K562 (cell line): ENCODE measurements around the gene KLHL24. TPM values are rescaled to one million over a fixed set of nuclear protein-coding genes. Genes with fewer than 3 reads are reported as not detected.

ENCODE experiments used
- ATAC-seq: fragments of 200-7000 bp; cut with Tn5 transposase; 3 replicates; pipeline ENCODE4 v1.9.1; 2020; ENCODE audit warnings: moderate library complexity
- BruUV-seq: library from RNA; stranded (reverse); fragments of 400-500 nt; replicated peaks from 2 replicates; lab custom pipeline; 2021; lab: Mats Ljungman, UMichigan
- CTCF ChIA-PET: fragments of 300-600 bp; formaldehyde crosslinking; extraction: SDS; loops from one replicate; lab custom pipeline; 2021; ENCODE audit warnings: low intra/inter-chr PET ratio; lab: Yijun Ruan, JAX
- POLR2A ChIA-PET: fragments of 300-600, 350-650 bp; sonication (Branson Sonifier 250); formaldehyde crosslinking; extraction: SDS; loops from one replicate; lab custom pipeline; 2021; ENCODE audit warnings: antibody characterized with exemption, inconsistent platforms; lab: Yijun Ruan, JAX
- DNase-seq, 4 experiments: peaks; one replicate each; pipeline versions ENCODE4 v3.0.0 to v3.0.0-alpha.2; 2011 to 2018; ENCODE audit warnings: low spot score in 3 of 4, mixed read lengths in 3 of 4; ENCODE audit errors: extremely low read depth in 1 of 4
- FAIRE-seq: peaks from 2 replicates; lab custom pipeline; 2011; peaks lifted over from hg19 to GRCh38; lab: Jason Lieb, UNC
- H2AFZ ChIP-seq: 2 replicates; pipeline ENCODE4 v1.6.0; 2011; ENCODE audit warnings: low read depth, low read length, control low read depth, inconsistent platforms
- H3K27ac ChIP-seq: fragments of 200-600 bp; 3 replicates; pipeline ENCODE4 v1.8.0; 2011; ENCODE audit warnings: low read depth, mild to moderate bottlenecking, control low read depth, inconsistent platforms, low read length, moderate library complexity, mixed read lengths; ENCODE audit errors: extremely low read depth
- H3K27me3 ChIP-seq, 2 experiments: fragments of 300-600 bp in 1 of 2; 2 replicates in 1 of 2; 3 replicates in 1 of 2; pipeline versions ENCODE4 v1.6.0 to v1.8.0; 2011; ENCODE audit warnings: inconsistent platforms in 2 of 2, low read length in 2 of 2, mild to moderate bottlenecking in 1 of 2, mixed read lengths in 1 of 2, moderate library complexity in 1 of 2; ENCODE audit not compliant: control insufficient read depth in 2 of 2, insufficient read depth in 2 of 2
- H3K36me3 ChIP-seq: fragments of 300-600 bp; 3 replicates; pipeline ENCODE4 v1.8.0; 2011; ENCODE audit warnings: mild to moderate bottlenecking, low read length, inconsistent platforms; ENCODE audit not compliant: control insufficient read depth, insufficient read depth
- H3K4me1 ChIP-seq, 2 experiments: fragments of 200-600 bp in 1 of 2; replicated peaks in 1 of 2; 2 replicates in 1 of 2; 3 replicates in 1 of 2; pipeline versions ENCODE4 v1.5.1 to v1.8.0; 2011; ENCODE audit warnings: inconsistent platforms in 2 of 2, low read length in 2 of 2, mild to moderate bottlenecking in 1 of 2, mixed read lengths in 1 of 2, moderate library complexity in 1 of 2; ENCODE audit not compliant: control insufficient read depth in 2 of 2, insufficient read depth in 2 of 2
- H3K4me2 ChIP-seq: 2 replicates; pipeline ENCODE4 v1.6.1; 2011; ENCODE audit warnings: low read length, control low read depth, inconsistent platforms, mixed read lengths; ENCODE audit not compliant: insufficient read depth
- H3K4me3 ChIP-seq: fragments of 200-600 bp; sonication (generic), shearing (Covaris generic); 2 replicates; pipeline ENCODE4 v1.5.1; 2016; ENCODE audit warnings: control low read depth, inconsistent platforms
- H3K79me2 ChIP-seq: fragments of 200-600 bp; 3 replicates; pipeline ENCODE4 v1.8.0; 2011; ENCODE audit warnings: low read length, inconsistent platforms; ENCODE audit not compliant: control insufficient read depth, insufficient read depth
- H3K9ac ChIP-seq, 2 experiments: 2 replicates each; pipeline versions ENCODE4 v1.6.0 to v1.6.1; 2011; ENCODE audit warnings: low read depth in 2 of 2, low read length in 2 of 2, control low read depth in 1 of 2, inconsistent platforms in 1 of 2, mild to moderate bottlenecking in 1 of 2, mixed read lengths in 1 of 2; ENCODE audit not compliant: insufficient read depth in 1 of 2
- H3K9me1 ChIP-seq: one replicate; pipeline ENCODE4 v1.6.0; 2011; ENCODE audit warnings: inconsistent platforms, mild to moderate bottlenecking, low read length, moderate library complexity; ENCODE audit not compliant: control insufficient read depth, insufficient read depth
- H3K9me3 ChIP-seq: replicated peaks from 2 replicates; pipeline ENCODE4 v1.5.1; 2011; ENCODE audit warnings: low read depth, low read length, inconsistent platforms; ENCODE audit not compliant: control insufficient read depth, insufficient read depth
- H4K20me1 ChIP-seq: replicated peaks from 2 replicates; pipeline ENCODE4 v1.6.1; 2011; ENCODE audit warnings: low read length, inconsistent platforms, mixed read lengths; ENCODE audit not compliant: control insufficient read depth, insufficient read depth
- CEBPB ChIP-seq: fragments of 450-650 bp; IDR thresholded peaks from 2 replicates; pipeline ENCODE4 v1.6.1; 2016; ENCODE audit warnings: missing genetic modification characterization, missing compliant biosample characterization
- CEBPG ChIP-seq, 3 experiments: fragments of 200-800 bp in 1 of 3; sonication (Bioruptor generic) in 1 of 3; sonication (generic) in 1 of 3; formaldehyde crosslinking in 1 of 3; IDR thresholded peaks in 2 of 3; conservative IDR thresholded peaks in 1 of 3; 2 replicates each; pipeline versions ENCODE4 v1.6.1 to v1.8.0; 2016 to 2022; ENCODE audit warnings: missing compliant biosample characterization in 2 of 3, missing genetic modification characterization in 2 of 3, mild to moderate bottlenecking in 1 of 3, missing genetic modification reagents in 1 of 3
- TRIM24 ChIP-seq, 2 experiments: fragments of 450-650 bp; IDR thresholded peaks; 2 replicates each; pipeline ENCODE4 v1.6.1; 2016
- U2AF2 ChIP-seq: fragments of 200-400 bp; formaldehyde crosslinking; optimal IDR thresholded peaks from 2 replicates; pipeline ENCODE3; 2017; ENCODE audit warnings: low read depth, mild to moderate bottlenecking, low read length
- ZFP36 ChIP-seq: fragments of 150-350 bp; IDR thresholded peaks from 2 replicates; pipeline ENCODE4 v1.6.1; 2018; ENCODE audit warnings: low read length, low read depth; ENCODE audit not compliant: partially characterized antibody
- ZMIZ1 ChIP-seq, 2 experiments: fragments of 150-350 bp in 1 of 2; IDR thresholded peaks; 2 replicates each; pipeline ENCODE4 v1.6.1; 2012 to 2016; ENCODE audit warnings: low read depth in 2 of 2, low read length in 2 of 2, mild to moderate bottlenecking in 1 of 2, moderate library complexity in 1 of 2
- ZNF57 ChIP-seq: fragments of 450-650 bp; formaldehyde crosslinking; IDR thresholded peaks from 2 replicates; pipeline ENCODE4 v1.4.0; 2020; ENCODE audit warnings: mild to moderate bottlenecking, moderate library complexity
- ZNF79 ChIP-seq: fragments of 250-450 bp; sonication (Bioruptor Pico); IDR thresholded peaks from 2 replicates; pipeline ENCODE4 v1.4.0; 2020; ENCODE audit warnings: low read depth, mild to moderate bottlenecking, moderate library complexity
- WGBS: fragments of 100-300 bp; shearing (Covaris generic); methylation state at CpG from one replicate; pipeline ENCODE4 v1.1.6; 2016; ENCODE audit warnings: low coverage, mixed read lengths; ENCODE audit not compliant: insufficient coverage; ENCODE audit errors: missing lambda C conversion rate; 5-methylcytosine and 5-hydroxymethylcytosine counted together
- in situ Hi-C: fragments of 300-500 bp; cut with MboI; formaldehyde crosslinking; loops from 4 replicates; pipeline ENCODE4 v1.15.0; 2018; ENCODE audit warnings: inconsistent platforms, mixed read lengths
- intact Hi-C: fragments of 100-400 bp; cut with micrococcal nuclease; formaldehyde crosslinking; loops from 2 replicates; pipeline ENCODE4 v1.14.2; 2022
- polyA plus RNA-seq, 8 experiments: library from polyadenylated mRNA; depleted of rRNA in 4 of 8; stranded (reverse) in 5 of 8; unstranded in 3 of 8; fragments of >200 nt; fragmentation: Nextera tagmentation in 2 of 8; fragmentation: Illumina TruSeq in 1 of 8; extraction: Ambion mirVana in 2 of 8; extraction: Trizol in 1 of 8; gene quantifications; 2 replicates each; pipeline versions ENCODE4 v1.2.1 to v1.2.3, GENCODE V29; 2011 to 2014; ENCODE audit warnings: inconsistent platforms in 1 of 8, missing spikeins in 1 of 8
- total RNA-seq, 7 experiments: library from RNA; depleted of rRNA in 6 of 7; stranded (reverse); fragments of >200 nt in 6 of 7; fragmentation: Illumina TruSeq in 2 of 7; extraction: Trizol in 2 of 7; gene quantifications; 2 replicates each; pipeline versions ENCODE4 v1.2.1 to v1.2.3, GENCODE V29; 2011 to 2021; ENCODE audit warnings: low replicate concordance in 1 of 7
- TF ChIP-seq, protein P1 (sequence below), 2 experiments: fragments of 450-650 bp in 1 of 2; sonication (generic) in 1 of 2; formaldehyde crosslinking in 1 of 2; IDR thresholded peaks in 1 of 2; conservative IDR thresholded peaks in 1 of 2; 2 replicates each; pipeline versions ENCODE4 v1.6.1 to v1.8.1; 2016 to 2023; ENCODE audit warnings: mild to moderate bottlenecking in 2 of 2, moderate library complexity in 2 of 2, inconsistent platforms in 1 of 2, missing genetic modification reagents in 1 of 2
- TF ChIP-seq, protein P2 (sequence below): fragments of 250-450 bp; sonication (Bioruptor Pico); IDR thresholded peaks from 2 replicates; pipeline ENCODE4 v1.4.0; 2020; ENCODE audit warnings: borderline replicate concordance

KLHL24 gene
- total and polyA plus RNA-seq, 9 of the 15 experiments (the other 6 are each of a cell fraction or from before 2014, with no cell fraction given): 3.3 to 21.2 (median 14.2) TPM

GRCh38 chr3:183653209-183654064 is 18.0 kb downstream of the KLHL24 start (continued):
- TF ChIP-seq U2AF2: no peak
- no peak for TF ChIP-seq ZFP36
- TF ChIP-seq, all 486 proteins: peak for 21

DNA sequence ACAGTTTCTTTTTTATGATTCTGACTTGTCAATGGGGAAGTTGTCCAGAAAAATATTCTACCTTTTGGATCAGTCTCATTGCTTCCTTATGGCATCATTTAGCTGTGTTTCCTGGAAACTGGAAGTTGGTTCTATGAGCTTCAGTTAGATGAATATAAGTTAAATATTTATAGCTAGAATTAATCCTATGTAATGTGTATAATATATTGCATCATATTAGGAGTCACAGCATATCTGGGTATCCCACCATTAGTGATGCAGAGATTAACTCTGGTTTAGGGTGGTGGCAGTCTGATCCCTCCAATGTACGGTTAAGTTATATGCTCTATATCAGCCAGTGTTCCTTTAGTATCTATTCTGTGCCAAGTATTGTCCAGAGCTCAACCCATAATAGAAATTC is 19.3 kb downstream of the KLHL24 start:
- no peak overlapping the region for H3K4me3 ChIP-seq
- H3K4me2 ChIP-seq: no peak overlapping the region
- H3K27ac ChIP-seq: no peak overlapping the region
- no peaks in the 10 kb centered on the region for H3K9me1 ChIP-seq
- FAIRE-seq (no peak), DNase-seq (no peak), ATAC-seq (no peak)
- no peaks in the 10 kb centered on the region for H3K79me2 ChIP-seq
- in situ Hi-C loops (no loop called here), intact Hi-C loops (no loop called here)
- ChIA-PET CTCF (no interaction called here), POLR2A (interaction anchor here (0.7 to 1.4 kb wide), 3 partner anchors 11 to 201 kb away, joined by 3 to 4 read pairs (median 3); no protein-coding TSS in a partner anchor)
- no peaks in the 10 kb centered on the region for H4K20me1 ChIP-seq
- no peak overlapping the region for H3K9ac ChIP-seq
- BruUV-seq: no TSS peak
- H3K4me1 ChIP-seq: no peaks in the 10 kb centered on the region
- no peaks in the 10 kb centered on the region for H3K27me3 ChIP-seq
- H2AFZ ChIP-seq: no peak overlapping the region
- TF ChIP-seq, protein P1, sequence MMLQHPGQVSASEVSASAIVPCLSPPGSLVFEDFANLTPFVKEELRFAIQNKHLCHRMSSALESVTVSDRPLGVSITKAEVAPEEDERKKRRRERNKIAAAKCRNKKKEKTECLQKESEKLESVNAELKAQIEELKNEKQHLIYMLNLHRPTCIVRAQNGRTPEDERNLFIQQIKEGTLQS (IDR thresholded peaks at IDR 0.05): peak; percentile 41
- TF ChIP-seq, protein P1 (CRISPR knock-in tag; conservative IDR thresholded peaks at IDR 0.05): no peak
- no peak for TF ChIP-seq ZNF57
- TF ChIP-seq ZNF79 (CRISPR knock-in tag): no peak
- TF ChIP-seq CEBPG (CRISPR knock-in tag; IDR thresholded peaks at IDR 0.05): no peak
- peak; percentile 51 to 83; a peak in 3 of 4 replicates for TF ChIP-seq CEBPG (tag; conservative IDR thresholded peaks at IDR 0.05 in 1 of 2, IDR thresholded peaks at IDR 0.05 in 1 of 2)
- TF ChIP-seq, protein P2, sequence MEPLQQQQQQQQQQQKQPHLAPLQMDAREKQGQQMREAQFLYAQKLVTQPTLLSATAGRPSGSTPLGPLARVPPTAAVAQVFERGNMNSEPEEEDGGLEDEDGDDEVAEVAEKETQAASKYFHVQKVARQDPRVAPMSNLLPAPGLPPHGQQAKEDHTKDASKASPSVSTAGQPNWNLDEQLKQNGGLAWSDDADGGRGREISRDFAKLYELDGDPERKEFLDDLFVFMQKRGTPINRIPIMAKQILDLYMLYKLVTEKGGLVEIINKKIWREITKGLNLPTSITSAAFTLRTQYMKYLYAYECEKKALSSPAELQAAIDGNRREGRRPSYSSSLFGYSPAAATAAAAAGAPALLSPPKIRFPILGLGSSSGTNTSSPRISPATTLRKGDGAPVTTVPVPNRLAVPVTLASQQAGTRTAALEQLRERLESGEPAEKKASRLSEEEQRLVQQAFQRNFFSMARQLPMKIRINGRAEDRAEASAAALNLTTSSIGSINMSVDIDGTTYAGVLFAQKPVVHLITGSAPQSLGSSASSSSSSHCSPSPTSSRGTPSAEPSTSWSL (CRISPR knock-in tag): no peak
- TF ChIP-seq ZMIZ1 (IDR thresholded peaks at IDR 0.05; ENCODE audit: low read depth in 2 of 2, low read length in 2 of 2): no peak
- 0 out of 4 replicates have a peak, but pooled peaks of 1 of the 2 experiments have one; percentile 14 for TF ChIP-seq TRIM24 (IDR thresholded peaks at IDR 0.05)
- TF ChIP-seq CEBPB (tag): peak; percentile 43; the same call in 1 of the 2 replicates
- TF ChIP-seq, all 486 proteins: peak for 4
- H3K36me3 ChIP-seq: peaks cover 6% of the 10 kb centered on the region; the same call in 2 of the 3 replicates
- WGBS: 67% methylated on average over 1 of the region's 1 CpG
- peaks cover 10% of the 10 kb centered on the region; the same call in 1 of the 2 replicates for H3K9me3 ChIP-seq
